LNCAP (cell line): Measurements from ENCODE around the gene FAM107B.

ENCODE experiments used
- CTCF ChIP-seq: fragments of 450-650 bp; IDR thresholded peaks from 2 replicates; pipeline ENCODE4 v1.5.1; 2017; ENCODE audit warnings: mild to moderate bottlenecking

The FAM107B gene

GRCh38 chr10:14742815-14743214 is 31.9 kb downstream of the FAM107B start:
- no peak for TF ChIP-seq CTCF

- TF ChIP-seq CTCF = no peak
Measured at GRCh38 chr10:14742382-14742781, 32.3 kb downstream of the FAM107B start.

GRCh38 chr10:14740684-14741247 is 33.9 kb downstream of the FAM107B start:
- TF ChIP-seq CTCF = no peak

GRCh38 chr10:14737808-14738545 is 36.7 kb downstream of the FAM107B start:
- no peak for TF ChIP-seq CTCF

- no peak for TF ChIP-seq CTCF
Measured at GRCh38 chr10:14736600-14737081, 38.1 kb downstream of the FAM107B start.

GRCh38 chr10:14736043-14736442 is 38.7 kb downstream of the FAM107B start:
- TF ChIP-seq CTCF = no peak

- no peak for TF ChIP-seq CTCF
Measured at GRCh38 chr10:14731875-14732512, 42.7 kb downstream of the FAM107B start.
